DND-41 (cell line): ENCODE data around the gene RAI14.

Experiments used
- ATAC-seq: fragments of 200-7000 bp; cut with Tn5 transposase; 3 replicates; pipeline ENCODE4 v1.9.1; 2021; ENCODE audit warnings: low read depth; ENCODE audit not compliant: insufficient read depth
- DNase-seq: peaks from one replicate; pipeline ENCODE4 v3.0.0-alpha.2; 2020
- H2AFZ ChIP-seq: 2 replicates; pipeline ENCODE4 v1.6.0; 2012; ENCODE audit warnings: low read depth, low read length
- H3K27ac ChIP-seq: 2 replicates; pipeline ENCODE4 v1.5.1; 2012; ENCODE audit warnings: low read length, inconsistent platforms
- H3K27me3 ChIP-seq: fragments of 200-600 bp; sonication (generic); 2 replicates; pipeline ENCODE4 v1.6.0; 2012; ENCODE audit warnings: low read length, mild to moderate bottlenecking, inconsistent platforms; ENCODE audit not compliant: insufficient read depth, poor library complexity
- H3K36me3 ChIP-seq: 2 replicates; pipeline ENCODE4 v1.5.1; 2012; ENCODE audit warnings: low read length, inconsistent platforms; ENCODE audit not compliant: insufficient read depth
- H3K4me1 ChIP-seq: 2 replicates; pipeline ENCODE4 v1.5.1; 2012; ENCODE audit warnings: mild to moderate bottlenecking, low read length; ENCODE audit not compliant: insufficient read depth
- H3K4me2 ChIP-seq: 2 replicates; pipeline ENCODE4 v1.6.0; 2012; ENCODE audit warnings: mild to moderate bottlenecking, moderate library complexity, low read length, inconsistent platforms; ENCODE audit not compliant: insufficient read depth
- H3K4me3 ChIP-seq, 2 experiments: fragments of 200-600 bp in 1 of 2; shearing (Covaris generic) in 1 of 2; 2 replicates each; pipeline ENCODE4 v1.5.1; 2012 to 2016; ENCODE audit warnings: inconsistent platforms in 2 of 2, low read length in 2 of 2, mild to moderate bottlenecking in 2 of 2, low read depth in 1 of 2, moderate library complexity in 1 of 2
- H3K79me2 ChIP-seq: 2 replicates; pipeline ENCODE4 v1.6.0; 2012; ENCODE audit warnings: low read length, inconsistent platforms; ENCODE audit not compliant: insufficient read depth
- H3K9ac ChIP-seq: 2 replicates; pipeline ENCODE4 v1.6.0; 2012; ENCODE audit warnings: low read depth, mild to moderate bottlenecking, inconsistent platforms, low read length, moderate library complexity
- H3K9me3 ChIP-seq: 2 replicates; pipeline ENCODE4 v1.5.1; 2012; ENCODE audit warnings: low read length, moderate library complexity, mild to moderate bottlenecking, inconsistent platforms; ENCODE audit not compliant: insufficient read depth, severe bottlenecking
- H4K20me1 ChIP-seq: 2 replicates; pipeline ENCODE4 v1.6.0; 2012; ENCODE audit warnings: low read length; ENCODE audit not compliant: insufficient read depth
- EZH2 ChIP-seq: IDR thresholded peaks from 3 replicates; pipeline ENCODE4 v1.6.1; 2012; ENCODE audit warnings: borderline replicate concordance, low read depth, mild to moderate bottlenecking, moderate library complexity, low read length, inconsistent platforms; ENCODE audit not compliant: severe bottlenecking
- TF ChIP-seq, protein P1 (sequence below): IDR thresholded peaks from 2 replicates; pipeline ENCODE4 v1.5.1; 2012; ENCODE audit warnings: borderline replicate concordance, low read length, moderate library complexity, mild to moderate bottlenecking; ENCODE audit not compliant: poor library complexity, severe bottlenecking; ENCODE audit errors: extremely low read depth

RAI14 gene

DNA sequence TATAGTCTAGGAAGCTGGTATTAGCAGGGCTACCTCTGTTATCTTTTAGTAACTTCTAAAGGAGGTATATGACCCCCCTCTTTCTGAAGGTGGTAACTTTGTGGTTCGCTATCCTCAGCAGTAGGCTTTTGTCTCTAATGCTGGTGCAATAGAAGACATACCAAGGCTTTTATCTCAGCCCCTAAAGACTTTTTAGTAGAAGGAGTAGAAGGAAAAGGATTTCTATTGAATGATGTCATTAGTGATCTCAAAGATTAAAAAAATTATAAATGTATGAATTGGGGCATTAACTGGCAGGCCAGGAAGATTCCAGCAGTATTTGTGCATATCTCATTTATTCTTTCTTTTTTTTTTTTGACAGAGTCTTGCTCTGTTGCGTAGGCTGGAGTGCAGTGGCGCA, 78.2 kb downstream of the RAI14 start:
- no peaks in the 10 kb centered on the region; the same call in 1 of the 2 replicates for H4K20me1 ChIP-seq
- no peak overlapping the region for H3K9ac ChIP-seq
- no peaks in the 10 kb centered on the region for H3K27me3 ChIP-seq
- H3K79me2 ChIP-seq = no peaks in the 10 kb centered on the region
- H3K36me3 ChIP-seq = no peaks in the 10 kb centered on the region
- no peak overlapping the region for H3K4me2 ChIP-seq
- no peaks in the 10 kb centered on the region for H3K9me3 ChIP-seq
- no peak overlapping the region for H3K27ac ChIP-seq
- no peak overlapping the region for H2AFZ ChIP-seq
- no peaks in the 10 kb centered on the region for H3K4me1 ChIP-seq
- no peak overlapping the region for H3K4me3 ChIP-seq
- ATAC-seq (no peak), DNase-seq (no peak)
- TF ChIP-seq, protein P1, sequence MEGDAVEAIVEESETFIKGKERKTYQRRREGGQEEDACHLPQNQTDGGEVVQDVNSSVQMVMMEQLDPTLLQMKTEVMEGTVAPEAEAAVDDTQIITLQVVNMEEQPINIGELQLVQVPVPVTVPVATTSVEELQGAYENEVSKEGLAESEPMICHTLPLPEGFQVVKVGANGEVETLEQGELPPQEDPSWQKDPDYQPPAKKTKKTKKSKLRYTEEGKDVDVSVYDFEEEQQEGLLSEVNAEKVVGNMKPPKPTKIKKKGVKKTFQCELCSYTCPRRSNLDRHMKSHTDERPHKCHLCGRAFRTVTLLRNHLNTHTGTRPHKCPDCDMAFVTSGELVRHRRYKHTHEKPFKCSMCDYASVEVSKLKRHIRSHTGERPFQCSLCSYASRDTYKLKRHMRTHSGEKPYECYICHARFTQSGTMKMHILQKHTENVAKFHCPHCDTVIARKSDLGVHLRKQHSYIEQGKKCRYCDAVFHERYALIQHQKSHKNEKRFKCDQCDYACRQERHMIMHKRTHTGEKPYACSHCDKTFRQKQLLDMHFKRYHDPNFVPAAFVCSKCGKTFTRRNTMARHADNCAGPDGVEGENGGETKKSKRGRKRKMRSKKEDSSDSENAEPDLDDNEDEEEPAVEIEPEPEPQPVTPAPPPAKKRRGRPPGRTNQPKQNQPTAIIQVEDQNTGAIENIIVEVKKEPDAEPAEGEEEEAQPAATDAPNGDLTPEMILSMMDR = no peak
- no peak for TF ChIP-seq EZH2

DNA sequence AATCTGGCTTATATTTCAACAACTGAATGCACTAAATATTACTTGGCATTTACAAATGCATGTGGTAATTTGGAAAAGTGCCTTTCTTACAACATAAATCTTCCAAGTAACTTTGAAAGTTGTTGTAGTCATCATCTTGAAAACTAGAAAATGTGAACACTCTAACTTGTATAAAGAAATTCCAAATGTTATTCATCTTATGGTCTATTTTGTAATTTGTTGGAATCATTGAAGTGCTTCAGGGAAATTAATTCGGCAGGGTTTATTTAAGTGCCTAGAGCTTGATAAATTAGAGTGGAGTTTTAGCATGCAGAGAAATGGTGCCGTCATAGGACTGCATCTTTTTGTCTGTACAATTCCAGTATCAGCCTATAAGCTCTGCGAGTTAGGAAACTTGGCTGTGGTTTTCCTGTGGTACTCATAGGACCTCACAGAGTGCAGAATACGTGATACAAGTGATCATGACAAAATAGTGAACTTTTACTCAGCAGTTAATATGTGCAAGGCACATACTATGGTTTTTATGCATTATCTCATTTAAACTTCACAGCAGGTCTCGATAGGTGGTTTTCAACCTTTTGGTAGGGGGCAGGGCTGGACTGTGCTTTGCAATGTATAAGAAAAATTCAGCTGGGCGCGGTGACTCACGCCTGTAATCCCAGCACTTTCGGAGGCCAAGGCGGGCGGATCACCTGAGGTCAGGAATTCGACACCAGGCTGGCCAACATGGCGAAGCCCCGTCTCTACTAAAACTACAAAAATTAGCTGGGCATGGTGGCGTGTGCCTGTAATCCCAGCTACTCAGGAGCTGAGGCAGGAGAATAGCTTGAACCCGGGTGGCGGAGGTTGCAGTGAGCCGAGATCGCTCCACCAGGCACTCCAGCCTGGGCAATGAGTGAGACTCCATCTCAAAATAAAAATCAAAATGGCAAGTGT, 79.6 kb downstream of the RAI14 start:
- no peaks in the 10 kb centered on the region for H3K9me3 ChIP-seq
- no peaks in the 10 kb centered on the region for H3K36me3 ChIP-seq
- H3K4me1 ChIP-seq = no peaks in the 10 kb centered on the region
- no peak overlapping the region for H3K4me2 ChIP-seq
- no peak overlapping the region for H3K27ac ChIP-seq
- no peak overlapping the region for H3K9ac ChIP-seq
- TF ChIP-seq EZH2 = no peak
- TF ChIP-seq, protein P1 = no peak
- no peaks in the 10 kb centered on the region; the same call in 1 of the 2 replicates for H4K20me1 ChIP-seq
- no peaks in the 10 kb centered on the region for H3K27me3 ChIP-seq
- no peak for DNase-seq
- no peak overlapping the region for H2AFZ ChIP-seq
- no peak overlapping the region for H3K4me3 ChIP-seq
- no peak for ATAC-seq
- H3K79me2 ChIP-seq = no peaks in the 10 kb centered on the region

DNA sequence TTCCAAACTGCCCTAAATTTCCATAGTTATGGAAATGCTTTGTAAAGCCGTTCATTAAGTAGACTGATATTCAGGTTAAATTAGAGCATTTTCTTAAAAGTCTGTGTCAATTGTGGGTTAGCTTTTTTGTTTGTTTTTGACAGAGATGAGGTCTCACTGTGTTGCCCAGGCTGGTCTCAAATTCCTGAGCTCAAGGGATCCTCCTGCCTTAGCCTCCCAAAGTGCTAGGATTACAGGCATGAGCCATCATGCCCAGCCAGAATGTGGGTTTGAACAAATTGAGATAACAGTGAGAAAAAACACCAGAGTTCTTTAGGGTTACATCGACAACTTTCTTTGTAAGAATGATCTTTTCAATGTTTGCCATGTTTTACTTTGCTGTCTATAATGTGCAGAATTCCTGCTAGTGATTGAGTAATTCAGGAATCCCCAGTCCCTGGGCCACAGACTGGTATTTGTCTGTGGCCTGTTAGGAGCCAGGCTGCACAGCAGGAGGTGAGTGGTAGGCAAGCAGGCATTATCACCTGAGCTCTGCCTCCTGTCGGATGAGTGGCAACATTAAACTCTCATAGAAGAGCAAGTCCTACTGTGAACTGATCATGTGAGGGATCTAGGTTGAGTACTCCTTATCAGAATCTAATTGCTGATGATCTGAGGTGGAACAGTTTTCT, 80.5 kb downstream of the RAI14 start:
- Histone ChIP-seq H4K20me1 (no peaks in the 10 kb centered on the region; the same call in 1 of the 2 replicates), H3K4me3 (no peak overlapping the region), H3K27ac (no peak overlapping the region), H3K4me2 (no peak overlapping the region), H3K9me3 (no peaks in the 10 kb centered on the region), H3K36me3 (no peaks in the 10 kb centered on the region), H3K9ac (no peak overlapping the region), H3K79me2 (no peaks in the 10 kb centered on the region), H3K27me3 (no peaks in the 10 kb centered on the region), H3K4me1 (no peaks in the 10 kb centered on the region), H2AFZ (no peak overlapping the region)
- ATAC-seq (no peak), DNase-seq (no peak)
- TF ChIP-seq EZH2 = no peak
- TF ChIP-seq, protein P1 = no peak
